Measurements from ENCODE around the gene LYSMD4. TPM values are rescaled to one million over a fixed set of nuclear protein-coding genes. Genes with fewer than 3 reads are reported as not detected.

Gene LYSMD4
- total and polyA plus RNA-seq, 2 of the 13 experiments (the other 11 are each of a cell fraction or from before 2014, with no cell fraction given): 7.4 to 8.5 TPM

GRCh38 chr15:99732751-99733267, 428 bp downstream of the LYSMD4 start (continued):
- TF ChIP-seq ZBTB10 (CRISPR knock-in tag; IDR thresholded peaks at IDR 0.05; ENCODE audit: borderline replicate concordance): peak; percentile 86; the same call in 1 of the 2 replicates
- peak; percentile 53 for TF ChIP-seq AGO2 (optimal IDR thresholded peaks at IDR 0.05; ENCODE audit: low read depth, low read length)
- TF ChIP-seq PATZ1 (CRISPR knock-in tag; IDR thresholded peaks at IDR 0.05): peak; percentile 40; the same call in 1 of the 2 replicates
- no peak for TF ChIP-seq TGIF2 (CRISPR knock-in tag; IDR thresholded peaks at IDR 0.05)

- no peaks in the 10 kb centered on the region for H3K9me3 ChIP-seq (ENCODE audit: low read length)
- no peak overlapping the region for H2AFZ ChIP-seq (ENCODE audit: low read length)
- no peaks in the 10 kb centered on the region; a peak in 1 of 5 replicates for H3K27me3 ChIP-seq (ENCODE audit: control insufficient read depth in 1 of 2, insufficient read depth in 2 of 2, low read length in 2 of 2)
- CTCF ChIA-PET (ENCODE audit: low intra/inter-chr PET ratio, low total read pairs): no interaction called here
- peak overlapping the region; percentile 68 for H3K4me2 ChIP-seq (ENCODE audit: low read depth, low read length)
- no peaks in the 10 kb centered on the region for H4K20me1 ChIP-seq (ENCODE audit: insufficient read depth, low read length)
- WGBS (ENCODE audit: low lambda C conversion rate): 40% methylated on average over 18 of the region's 18 CpGs
- FAIRE-seq (no peak), DNase-seq (ENCODE audit: low spot score) (no peak), ATAC-seq (peak; percentile 4; the same call in 1 of the 3 replicates)
- H3K36me3 ChIP-seq (replicated peaks in 1 of 2; ENCODE audit: control insufficient read depth in 1 of 2, insufficient read depth in 2 of 2, low read length in 2 of 2): peaks cover 0 to 12% of the 10 kb centered on the region in 2 experiments; a peak in 2 of 5 replicates
- H3K79me2 ChIP-seq (ENCODE audit: insufficient read depth, low read length): no peaks in the 10 kb centered on the region
- in situ Hi-C loops (cut with HindIII; ENCODE audit: extremely low pct_ligation_motif_present, low pct_unique_long_range_greater_than_20kb) (no loop called here), intact Hi-C loops (cut with micrococcal nuclease; ENCODE audit: unreplicated experiment) (no loop called here)
- TSS peak; percentile 54 for BruUV-seq (replicated peaks)
- peaks cover 46% of the 10 kb centered on the region for H3K4me1 ChIP-seq (ENCODE audit: insufficient read depth, low read length)
- H3K27ac ChIP-seq (ENCODE audit: extremely low read length, insufficient read depth, low read length): peak overlapping the region; percentile 56
- POLR2A ChIA-PET: interaction anchor here (1.1 to 2.9 kb wide), 8 partner anchors 24 to 481 kb away, joined by 4 to 18 read pairs (median 8); partner anchors contain the start of genes LRRC28 and MEF2A
- peak overlapping the region; percentile 77 for H3K9ac ChIP-seq (ENCODE audit: insufficient read depth, low read depth, low read length)
- H3K4me3 ChIP-seq (replicated peaks in 1 of 3; ENCODE audit: insufficient read depth in 1 of 3, low read depth in 2 of 3, low read length in 3 of 3): peak overlapping the region; percentile 72 to 84 (median 75)
- 0 out of 2 replicates have a peak, but pooled peaks have one; percentile 6 for TF ChIP-seq ZNF616 (CRISPR knock-in tag; IDR thresholded peaks at IDR 0.05; ENCODE audit: low read depth)
- TF ChIP-seq ZBTB33 (CRISPR knock-in tag; IDR thresholded peaks at IDR 0.05): 0 out of 2 replicates have a peak, but pooled peaks have one; percentile 40
- TF ChIP-seq ZNF441 (CRISPR knock-in tag; IDR thresholded peaks at IDR 0.05; ENCODE audit: borderline replicate concordance): 0 out of 2 replicates have a peak, but pooled peaks have one; percentile 3
- no peak for TF ChIP-seq KDM1A (CRISPR knock-in tag; IDR thresholded peaks at IDR 0.05)
- no peak for TF ChIP-seq ZNF234 (CRISPR knock-in tag; conservative IDR thresholded peaks at IDR 0.05)
- no peak for TF ChIP-seq HMGA1 (CRISPR knock-in tag; conservative IDR thresholded peaks at IDR 0.05)
- TF ChIP-seq, protein P1, sequence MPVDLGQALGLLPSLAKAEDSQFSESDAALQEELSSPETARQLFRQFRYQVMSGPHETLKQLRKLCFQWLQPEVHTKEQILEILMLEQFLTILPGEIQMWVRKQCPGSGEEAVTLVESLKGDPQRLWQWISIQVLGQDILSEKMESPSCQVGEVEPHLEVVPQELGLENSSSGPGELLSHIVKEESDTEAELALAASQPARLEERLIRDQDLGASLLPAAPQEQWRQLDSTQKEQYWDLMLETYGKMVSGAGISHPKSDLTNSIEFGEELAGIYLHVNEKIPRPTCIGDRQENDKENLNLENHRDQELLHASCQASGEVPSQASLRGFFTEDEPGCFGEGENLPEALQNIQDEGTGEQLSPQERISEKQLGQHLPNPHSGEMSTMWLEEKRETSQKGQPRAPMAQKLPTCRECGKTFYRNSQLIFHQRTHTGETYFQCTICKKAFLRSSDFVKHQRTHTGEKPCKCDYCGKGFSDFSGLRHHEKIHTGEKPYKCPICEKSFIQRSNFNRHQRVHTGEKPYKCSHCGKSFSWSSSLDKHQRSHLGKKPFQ (CRISPR knock-in tag; IDR thresholded peaks at IDR 0.05; ENCODE audit: insufficient replicate concordance): no peak
Measured at GRCh38 chr15:99732124-99732750, 1.0 kb downstream of the LYSMD4 start.

Measured in HepG2 (cell line).